HUES6 (cell line): ENCODE results near the gene PIN4.
A peak's percentile ranks its signal among the peaks of the same experiment; 100 is the strongest.
"Not testable (repeated sequence)": the region's sequence is repeated elsewhere in the genome, so short reads cannot be mapped to it uniquely, and the experiment has no call there.

Experiments
- H3K27ac ChIP-seq: 2 replicates; pipeline ENCODE4 v1.7.0; 2013; ENCODE audit warnings: low read depth, mild to moderate bottlenecking, low read length, inconsistent platforms
- H3K27me3 ChIP-seq: 2 replicates; pipeline ENCODE4 v1.6.1; 2013; ENCODE audit warnings: low read length; ENCODE audit not compliant: control insufficient read depth, insufficient read depth
- H3K36me3 ChIP-seq: 2 replicates; pipeline ENCODE4 v1.6.1; 2013; ENCODE audit warnings: low read length; ENCODE audit not compliant: control insufficient read depth, insufficient read depth
- H3K4me1 ChIP-seq: 2 replicates; pipeline ENCODE4 v1.6.1; 2013; ENCODE audit warnings: low read length; ENCODE audit not compliant: control insufficient read depth, insufficient read depth
- H3K4me3 ChIP-seq: 2 replicates; pipeline ENCODE4 v1.5.1; 2013; ENCODE audit warnings: low read depth, low read length
- H3K9ac ChIP-seq: one replicate; pipeline ENCODE4 v1.6.1; 2013; ENCODE audit warnings: mild to moderate bottlenecking, low read length
- H3K9me3 ChIP-seq: 2 replicates; pipeline ENCODE4 v1.6.1; 2013; ENCODE audit warnings: low read depth, low read length; ENCODE audit not compliant: control insufficient read depth, insufficient read depth

The PIN4 gene

DNA sequence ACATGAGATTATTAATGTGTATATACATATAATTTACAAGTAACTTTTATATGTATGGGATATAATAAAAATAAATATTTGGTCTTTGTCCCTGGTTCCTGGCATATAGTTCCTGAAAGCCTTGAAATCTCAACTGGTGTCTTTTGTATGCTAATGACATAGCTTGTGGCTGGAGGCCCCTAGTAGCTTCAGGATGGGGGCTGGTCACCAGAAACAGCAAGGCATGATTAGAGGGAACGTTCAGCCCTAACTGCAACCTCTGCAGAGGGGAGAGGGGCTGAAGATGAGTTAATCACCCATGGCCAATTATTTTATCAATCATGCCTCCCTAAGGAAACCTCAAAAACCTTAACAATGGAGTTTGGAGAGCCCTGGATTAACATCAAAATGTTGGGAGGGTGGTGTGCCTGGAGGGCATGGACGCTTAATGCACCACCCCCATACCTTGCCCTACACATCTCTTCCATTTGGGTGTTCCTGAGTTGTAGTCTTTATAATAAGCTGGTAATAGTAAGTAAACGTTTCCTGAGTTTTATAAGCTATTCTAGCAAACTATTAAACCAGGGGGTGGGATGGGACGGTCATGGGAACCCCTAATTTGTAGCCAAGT lies 21.3 kb downstream of the PIN4 start:
- H3K9ac ChIP-seq, result no peak overlapping the region
- H3K27ac ChIP-seq, result no peak overlapping the region
- peaks cover 47% of the 10 kb centered on the region for H3K36me3 ChIP-seq
- H3K4me1 ChIP-seq, result peaks cover 25% of the 10 kb centered on the region
- H3K4me3 ChIP-seq, result peak overlapping the region; percentile 29; the same call in 1 of the 2 replicates
- peaks cover 2% of the 10 kb centered on the region; the same call in 1 of the 2 replicates for H3K9me3 ChIP-seq
- no peaks in the 10 kb centered on the region for H3K27me3 ChIP-seq

DNA sequence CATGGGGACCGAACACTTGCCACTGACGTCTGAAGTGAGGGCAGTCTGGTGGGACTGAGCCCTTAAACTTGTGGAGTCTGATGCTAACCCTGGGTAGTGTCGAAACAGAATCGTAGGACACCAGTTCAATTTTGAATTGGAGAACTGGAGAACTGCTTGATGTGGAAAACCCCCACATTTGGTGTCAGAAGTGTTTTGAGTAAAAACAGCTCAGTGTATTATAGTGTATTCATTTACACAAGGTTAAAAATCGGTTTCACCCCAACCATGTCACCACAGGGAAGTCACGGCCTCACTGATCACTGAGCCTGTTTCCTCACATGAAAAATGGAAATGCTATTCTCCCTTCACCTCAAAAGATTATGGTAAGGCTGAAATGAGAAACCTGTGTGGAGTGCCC lies 21.9 kb downstream of the PIN4 start:
- H3K27ac ChIP-seq, result no peak overlapping the region
- peaks cover 5% of the 10 kb centered on the region; the same call in 1 of the 2 replicates for H3K9me3 ChIP-seq
- H3K4me1 ChIP-seq, result peaks cover 25% of the 10 kb centered on the region
- peaks cover 47% of the 10 kb centered on the region for H3K36me3 ChIP-seq
- no peak overlapping the region for H3K9ac ChIP-seq
- H3K27me3 ChIP-seq, result no peaks in the 10 kb centered on the region
- peak overlapping the region; percentile 29; the same call in 1 of the 2 replicates for H3K4me3 ChIP-seq

DNA sequence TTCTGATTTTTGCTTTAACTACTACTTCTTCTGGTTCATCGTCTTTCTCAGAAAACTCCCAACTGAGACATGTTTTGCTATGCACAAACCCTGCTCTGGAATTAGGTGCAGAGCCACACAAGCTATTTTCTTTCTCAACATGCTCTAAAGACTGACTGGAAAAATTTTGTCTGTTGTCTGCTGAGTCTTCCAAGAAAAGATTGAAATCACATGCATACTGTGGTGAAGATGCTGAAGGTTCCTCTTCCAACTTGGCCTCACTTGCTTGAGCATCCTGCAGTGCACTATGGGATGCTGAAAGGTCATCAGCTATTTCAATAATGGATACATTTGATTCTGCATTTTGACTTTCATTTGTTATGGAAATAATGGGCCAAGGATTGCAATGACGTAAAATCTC lies 24.1 kb downstream of the PIN4 start:
- Histone ChIP-seq H3K9me3 (peaks cover 8% of the 10 kb centered on the region; the same call in 1 of the 2 replicates), H3K27ac (no peak overlapping the region), H3K36me3 (peaks cover 45% of the 10 kb centered on the region), H3K27me3 (no peaks in the 10 kb centered on the region), H3K4me3 (no peak overlapping the region), H3K9ac (no peak overlapping the region), H3K4me1 (peaks cover 25% of the 10 kb centered on the region)

DNA sequence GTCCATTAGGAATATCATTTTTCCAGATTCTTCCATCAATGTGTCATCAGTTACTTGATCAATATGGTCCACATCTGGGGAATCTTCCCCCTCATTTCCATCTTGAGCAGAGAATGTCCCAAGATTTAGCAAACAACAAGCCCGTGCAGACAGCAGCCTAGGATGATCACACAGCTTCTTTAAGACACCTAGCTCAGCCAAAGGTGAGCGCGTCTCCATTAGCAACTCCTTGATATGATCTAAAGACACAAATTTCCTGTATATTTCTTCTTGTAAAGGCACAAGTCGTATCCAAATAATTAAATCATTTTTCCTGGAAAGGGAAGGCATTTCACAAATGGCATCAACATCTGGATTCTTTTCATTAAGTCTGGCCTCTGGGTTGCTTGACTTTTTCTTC lies 25.8 kb downstream of the PIN4 start:
- Histone ChIP-seq H3K4me3 (no peak overlapping the region), H3K9ac (no peak overlapping the region), H3K9me3 (peaks cover 8% of the 10 kb centered on the region; the same call in 1 of the 2 replicates), H3K27ac (no peak overlapping the region), H3K27me3 (no peaks in the 10 kb centered on the region), H3K36me3 (peaks cover 50% of the 10 kb centered on the region), H3K4me1 (peaks cover 13% of the 10 kb centered on the region)

GRCh38 chrX:72208126-72208800 lies 26.7 kb downstream of the PIN4 start:
- Histone ChIP-seq H3K9me3 (peaks cover 8% of the 10 kb centered on the region; the same call in 1 of the 2 replicates), H3K4me3 (no peak overlapping the region), H3K4me1 (peaks cover 7% of the 10 kb centered on the region), H3K27ac (no peak overlapping the region), H3K9ac (no peak overlapping the region), H3K27me3 (no peaks in the 10 kb centered on the region), H3K36me3 (peaks cover 50% of the 10 kb centered on the region)

GRCh38 chrX:72216973-72217372 lies 35.4 kb downstream of the PIN4 start:
- H3K9ac ChIP-seq, result no peak overlapping the region
- H3K9me3 ChIP-seq, result peaks cover 18% of the 10 kb centered on the region

GRCh38 chrX:72220375-72220774 lies 38.8 kb downstream of the PIN4 start:
- not testable (repeated sequence) for H3K27ac ChIP-seq, H3K4me3 ChIP-seq, H3K9ac ChIP-seq, H3K4me1 ChIP-seq, H3K27me3 ChIP-seq
- H3K36me3 ChIP-seq, result peaks cover 20% of the 10 kb centered on the region
- peaks cover 35% of the 10 kb centered on the region for H3K9me3 ChIP-seq

More at GRCh38 chrX:72216973-72217372, 35.4 kb downstream of the PIN4 start:
- H3K36me3 ChIP-seq, result peaks cover 12% of the 10 kb centered on the region; the same call in 1 of the 2 replicates
- H3K27me3 ChIP-seq, result no peaks in the 10 kb centered on the region
- no peak overlapping the region for H3K27ac ChIP-seq
- no peak overlapping the region for H3K4me3 ChIP-seq
- no peaks in the 10 kb centered on the region for H3K4me1 ChIP-seq

DNA sequence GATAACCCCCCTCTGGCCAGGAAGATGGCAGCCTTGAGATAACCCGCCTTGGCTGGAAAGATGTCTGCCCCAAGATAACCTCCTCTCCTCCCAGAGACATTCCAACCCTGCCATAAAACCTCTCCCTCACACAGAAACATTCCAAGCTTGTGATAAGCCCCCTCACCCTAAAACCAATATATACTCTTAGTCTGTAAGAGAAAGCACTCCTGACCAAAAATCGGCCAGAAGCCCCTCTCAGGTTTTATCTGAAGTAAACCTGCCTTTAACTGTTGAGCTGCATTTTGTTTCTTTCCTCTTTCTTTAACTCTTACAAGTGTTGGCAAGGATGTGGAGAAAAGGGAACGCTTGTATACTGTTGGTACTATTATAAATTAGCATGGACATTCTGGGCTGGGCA lies 48.7 kb downstream of the PIN4 start:
- Histone ChIP-seq H3K27me3 (no peaks in the 10 kb centered on the region), H3K4me1 (no peaks in the 10 kb centered on the region), H3K36me3 (peaks cover 44% of the 10 kb centered on the region), H3K4me3 (no peak overlapping the region), H3K9ac (no peak overlapping the region), H3K27ac (no peak overlapping the region), H3K9me3 (peaks cover 58% of the 10 kb centered on the region)

- Histone ChIP-seq H3K9ac (no peak overlapping the region), H3K36me3 (peaks cover 31% of the 10 kb centered on the region), H3K9me3 (peaks cover 3% of the 10 kb centered on the region; the same call in 1 of the 2 replicates), H3K4me3 (no peak overlapping the region), H3K27ac (no peak overlapping the region), H3K4me1 (no peaks in the 10 kb centered on the region), H3K27me3 (no peaks in the 10 kb centered on the region)
Measured at GRCh38 chrX:72236841-72237240, 55.3 kb downstream of the PIN4 start.

- Histone ChIP-seq H3K4me1 (no peaks in the 10 kb centered on the region), H3K36me3 (peaks cover 22% of the 10 kb centered on the region), H3K4me3 (peak overlapping the region; percentile 73), H3K9ac (peak overlapping the region; percentile 80), H3K27ac (no peak overlapping the region), H3K27me3 (no peaks in the 10 kb centered on the region), H3K9me3 (no peaks in the 10 kb centered on the region; the same call in 1 of the 2 replicates)
Measured at GRCh38 chrX:72238183-72238582, 56.6 kb downstream of the PIN4 start.

GRCh38 chrX:72238721-72239475 lies 57.3 kb downstream of the PIN4 start, which contains the start of gene ERCC6L:
TSS of gene ERCC6L (minus strand) at chrX:72239027. CDS start at chrX:72238911, 116 bp downstream.
- Histone ChIP-seq H3K9me3 (no peaks in the 10 kb centered on the region; the same call in 1 of the 2 replicates), H3K4me1 (no peaks in the 10 kb centered on the region), H3K36me3 (peaks cover 22% of the 10 kb centered on the region), H3K27ac (no peak within 1 kb of the TSS), H3K27me3 (no peaks in the 10 kb centered on the region), H3K9ac (peak within 1 kb of the TSS; percentile 80), H3K4me3 (peak within 1 kb of the TSS; percentile 73)
